ENCODE results near the gene FKBP8.
"Not testable (repeated sequence)": the region's sequence is repeated elsewhere in the genome, so short reads cannot be mapped to it uniquely, and the experiment has no call there.

The FKBP8 gene

DNA sequence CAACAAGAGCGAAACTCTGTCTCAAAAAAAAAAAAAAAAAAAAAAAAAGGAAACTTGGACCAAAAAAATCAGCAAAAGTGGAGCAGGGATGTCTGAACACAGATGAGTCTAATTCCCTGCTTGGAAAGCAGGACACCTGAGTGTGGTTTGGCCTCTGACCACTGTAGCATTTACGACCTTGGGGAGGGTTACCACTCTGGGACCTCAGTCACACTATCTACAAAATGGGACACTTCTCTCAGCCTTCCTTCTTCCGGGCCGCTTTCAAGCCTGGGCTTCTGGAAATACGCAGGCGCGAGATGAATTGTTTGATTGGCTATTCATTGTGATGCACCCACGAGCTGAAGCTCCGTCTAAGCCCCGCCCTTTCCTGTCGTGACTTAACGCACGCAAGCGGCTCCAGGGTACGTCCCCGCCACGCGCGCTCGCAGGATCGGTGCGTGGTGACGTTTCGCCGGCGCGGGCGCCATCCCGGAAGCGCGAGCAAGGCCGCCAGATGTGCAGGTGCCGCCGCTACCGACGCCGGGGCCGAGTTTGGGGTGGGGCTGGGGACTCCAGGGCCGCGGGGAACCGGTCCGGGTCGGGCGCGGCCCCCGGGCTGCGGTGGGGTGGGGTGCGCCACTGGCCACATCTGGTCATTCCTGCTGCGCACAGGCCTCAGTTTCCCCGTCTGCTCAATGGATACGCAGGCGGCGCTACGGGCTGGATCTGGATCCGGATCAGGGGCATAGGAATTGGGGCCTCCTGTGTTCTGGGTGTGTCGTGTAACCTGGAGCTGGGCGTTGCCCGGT lies 14.2 kb upstream of the FKBP8 start, which contains the start of gene KXD1:
TSS of gene KXD1 (plus strand) at position 460 of the 791 bp plus-strand sequence. CDS start 4,187 bp downstream, outside the sequence.
- Histone ChIP-seq H3K9me3 (ENCODE audit: insufficient read depth, low read depth, low read length) (no peaks in the 10 kb centered on the region), H3K4me1 (ENCODE audit: insufficient read depth, low read length) (peaks cover 4% of the 10 kb centered on the region), H3K9ac (ENCODE audit: low read depth, low read length) (peak within 1 kb of the TSS; percentile 76; the same call in 1 of the 2 replicates), H3K27ac (ENCODE audit: low read length) (no peak within 1 kb of the TSS), H3K27me3 (ENCODE audit: insufficient read depth, low read length) (no peaks in the 10 kb centered on the region), H3K36me3 (ENCODE audit: insufficient read depth, low read depth, low read length) (peaks cover 12% of the 10 kb centered on the region; the same call in 1 of the 2 replicates), H3K4me3 (ENCODE audit: low read length) (peak within 1 kb of the TSS; percentile 90)

DNA sequence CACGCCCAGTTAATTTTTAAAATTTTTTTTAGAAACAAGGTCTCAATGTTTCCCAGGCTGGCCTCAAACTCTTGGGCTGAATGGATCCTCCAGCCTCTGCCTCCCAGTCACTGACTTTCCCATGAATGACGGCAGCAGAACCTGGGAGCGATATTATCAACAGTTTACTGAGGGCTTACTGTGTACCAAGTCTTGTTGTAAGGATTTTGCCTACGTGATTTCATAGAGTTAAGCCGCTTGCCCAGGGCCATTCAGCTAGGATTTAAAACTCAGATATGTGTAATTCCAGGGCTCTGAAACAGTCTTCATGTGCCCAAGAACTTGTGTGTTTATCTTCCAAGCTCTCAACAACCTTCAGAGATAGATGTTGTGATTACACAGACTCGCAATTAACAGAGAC lies 8.3 kb upstream of the FKBP8 start:
- H3K4me1 ChIP-seq (ENCODE audit: insufficient read depth, low read length): no peaks in the 10 kb centered on the region
- H3K9ac ChIP-seq (ENCODE audit: low read depth, low read length): no peak overlapping the region
- no peaks in the 10 kb centered on the region for H3K27me3 ChIP-seq (ENCODE audit: insufficient read depth, low read length)
- H3K36me3 ChIP-seq (ENCODE audit: insufficient read depth, low read depth, low read length): no peaks in the 10 kb centered on the region
- no peaks in the 10 kb centered on the region for H3K9me3 ChIP-seq (ENCODE audit: insufficient read depth, low read depth, low read length)
- no peak overlapping the region for H3K27ac ChIP-seq (ENCODE audit: low read length)
- no peak overlapping the region for H3K4me3 ChIP-seq (ENCODE audit: low read length)

DNA sequence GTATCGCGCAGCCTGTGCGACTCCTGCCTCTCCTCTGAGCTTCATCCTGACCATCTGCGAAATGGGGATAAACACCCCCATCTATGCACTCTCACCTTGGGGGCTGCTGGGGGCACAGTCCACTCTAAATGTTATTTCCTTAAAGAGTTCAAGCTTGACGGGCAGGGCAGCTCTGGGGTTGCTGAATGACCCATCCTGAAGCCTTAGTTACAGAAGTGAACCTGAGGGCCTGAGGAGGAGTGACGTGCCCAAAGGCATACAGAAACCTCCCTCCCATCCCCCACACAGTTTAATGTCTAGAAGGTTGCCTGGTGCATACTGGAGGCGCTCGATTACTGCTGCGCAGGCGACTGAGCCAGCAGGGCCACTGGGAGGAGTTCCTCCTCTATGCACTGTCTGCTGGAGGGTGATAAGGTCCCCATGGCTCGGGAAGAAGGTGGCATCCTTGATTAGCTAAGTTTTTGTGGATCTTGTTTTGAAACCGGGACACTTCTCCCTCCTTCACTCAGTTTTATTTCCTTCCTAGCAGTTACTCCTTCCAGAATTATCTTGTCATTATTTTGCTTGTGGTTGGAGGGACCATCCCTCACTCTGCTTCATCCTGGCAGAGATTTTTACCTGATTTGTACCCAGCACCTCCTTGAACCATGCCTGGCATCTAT lies 572 bp upstream of the FKBP8 start:
- H3K27ac ChIP-seq (ENCODE audit: low read length): peak overlapping the region; percentile 30
- peaks cover 6% of the 10 kb centered on the region for H3K4me1 ChIP-seq (ENCODE audit: insufficient read depth, low read length)
- no peaks in the 10 kb centered on the region for H3K9me3 ChIP-seq (ENCODE audit: insufficient read depth, low read depth, low read length)
- H3K4me3 ChIP-seq (ENCODE audit: low read length): peak overlapping the region; percentile 73
- peak overlapping the region; percentile 51; the same call in 1 of the 2 replicates for H3K9ac ChIP-seq (ENCODE audit: low read depth, low read length)
- H3K36me3 ChIP-seq (ENCODE audit: insufficient read depth, low read depth, low read length): peaks cover 29% of the 10 kb centered on the region
- H3K27me3 ChIP-seq (ENCODE audit: insufficient read depth, low read length): no peaks in the 10 kb centered on the region

DNA sequence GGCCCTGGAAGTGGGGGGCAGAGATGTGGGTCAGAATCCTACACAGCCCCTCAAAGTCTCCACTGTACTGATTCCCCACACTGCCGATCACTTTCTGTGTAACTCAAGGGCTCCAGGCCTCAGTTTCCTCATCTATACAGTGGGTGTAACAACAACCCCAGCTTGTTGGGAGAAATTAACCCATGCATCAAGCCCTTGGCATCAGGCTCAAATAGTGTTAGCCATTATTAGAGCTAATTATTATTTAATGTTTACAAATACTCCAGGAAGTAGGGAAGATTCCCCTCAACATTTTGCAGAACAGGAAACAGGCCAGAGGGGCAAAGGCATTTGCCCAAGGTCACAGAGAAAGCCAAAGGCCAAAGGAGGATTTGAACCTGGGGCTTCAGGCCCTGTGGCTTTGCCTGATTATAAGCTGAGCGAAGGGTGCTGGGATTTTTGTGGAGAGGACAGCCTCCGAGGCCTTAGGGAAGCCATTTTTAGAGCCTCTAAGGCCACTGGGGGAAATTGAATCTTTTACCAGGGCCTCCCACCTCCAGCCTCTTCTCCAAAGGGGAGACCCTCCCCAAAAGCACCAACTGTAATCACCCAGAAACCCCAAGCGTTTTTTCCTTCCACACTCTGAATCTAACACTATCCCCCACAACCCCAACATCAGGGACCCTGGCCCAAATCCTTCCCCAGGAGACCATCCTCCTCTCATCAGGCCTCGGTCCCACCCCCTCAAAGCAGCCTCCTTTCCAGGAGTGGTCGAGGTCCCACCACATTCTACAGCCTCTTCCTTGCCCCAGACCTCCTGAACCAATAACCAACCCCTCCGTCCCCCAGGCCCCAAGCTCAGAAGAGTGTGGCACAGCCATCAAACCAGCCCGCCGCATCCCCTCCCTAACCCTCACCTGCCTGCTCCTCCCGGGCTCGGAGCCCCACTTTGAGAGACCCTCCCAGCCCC lies 1.1 kb downstream of the FKBP8 start:
- H3K9ac ChIP-seq (ENCODE audit: low read depth, low read length): peak overlapping the region; percentile 69; the same call in 1 of the 2 replicates
- H3K27me3 ChIP-seq (ENCODE audit: insufficient read depth, low read length): no peaks in the 10 kb centered on the region
- H3K9me3 ChIP-seq (ENCODE audit: insufficient read depth, low read depth, low read length): no peaks in the 10 kb centered on the region
- H3K27ac ChIP-seq (ENCODE audit: low read length): no peak overlapping the region
- H3K4me3 ChIP-seq (ENCODE audit: low read length): peak overlapping the region; percentile 71
- peaks cover 6% of the 10 kb centered on the region for H3K4me1 ChIP-seq (ENCODE audit: insufficient read depth, low read length)
- peaks cover 42% of the 10 kb centered on the region for H3K36me3 ChIP-seq (ENCODE audit: insufficient read depth, low read depth, low read length)

DNA sequence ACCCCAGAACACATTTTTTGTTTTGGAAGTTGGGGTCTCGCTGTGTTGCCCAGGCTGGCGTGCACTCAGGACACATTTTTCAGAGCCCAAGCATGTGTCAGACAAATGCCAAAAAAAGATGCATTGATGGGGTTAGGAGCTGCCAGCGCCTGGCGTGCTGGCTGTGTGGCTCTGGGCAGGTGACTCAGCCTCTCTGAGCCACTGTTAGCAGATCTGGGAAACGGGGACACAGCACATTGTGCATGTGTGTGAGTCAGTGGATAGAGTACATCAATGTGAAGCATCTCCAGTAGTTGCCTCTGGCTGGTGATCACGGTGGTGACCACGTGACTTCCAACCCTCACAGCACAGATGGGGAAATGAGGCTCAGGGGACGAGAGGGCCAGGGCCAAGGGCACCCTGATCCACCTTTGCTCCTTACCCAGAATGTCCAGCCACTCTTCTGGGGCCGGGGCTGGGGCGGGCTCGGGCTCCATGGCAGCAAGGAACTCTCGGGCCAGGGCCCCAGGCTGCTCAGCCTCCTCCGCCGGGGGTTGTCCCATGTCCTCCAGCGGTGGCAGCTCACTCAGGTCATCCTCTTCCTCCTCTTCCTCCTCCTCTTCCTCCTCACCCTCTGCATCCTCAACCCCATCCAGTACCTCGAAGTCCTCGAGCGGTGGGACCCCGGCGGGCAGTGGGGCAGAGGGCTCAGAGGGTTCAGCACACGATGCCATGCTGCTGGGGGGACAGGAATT lies 1.9 kb downstream of the FKBP8 start:
- no peak overlapping the region; the same call in 1 of the 2 replicates for H3K9ac ChIP-seq (ENCODE audit: low read depth, low read length)
- H3K27me3 ChIP-seq (ENCODE audit: insufficient read depth, low read length): no peaks in the 10 kb centered on the region
- no peaks in the 10 kb centered on the region for H3K9me3 ChIP-seq (ENCODE audit: insufficient read depth, low read depth, low read length)
- peaks cover 6% of the 10 kb centered on the region for H3K4me1 ChIP-seq (ENCODE audit: insufficient read depth, low read length)
- H3K4me3 ChIP-seq (ENCODE audit: low read length): no peak overlapping the region
- peaks cover 51% of the 10 kb centered on the region for H3K36me3 ChIP-seq (ENCODE audit: insufficient read depth, low read depth, low read length)
- H3K27ac ChIP-seq (ENCODE audit: low read length): no peak overlapping the region

DNA sequence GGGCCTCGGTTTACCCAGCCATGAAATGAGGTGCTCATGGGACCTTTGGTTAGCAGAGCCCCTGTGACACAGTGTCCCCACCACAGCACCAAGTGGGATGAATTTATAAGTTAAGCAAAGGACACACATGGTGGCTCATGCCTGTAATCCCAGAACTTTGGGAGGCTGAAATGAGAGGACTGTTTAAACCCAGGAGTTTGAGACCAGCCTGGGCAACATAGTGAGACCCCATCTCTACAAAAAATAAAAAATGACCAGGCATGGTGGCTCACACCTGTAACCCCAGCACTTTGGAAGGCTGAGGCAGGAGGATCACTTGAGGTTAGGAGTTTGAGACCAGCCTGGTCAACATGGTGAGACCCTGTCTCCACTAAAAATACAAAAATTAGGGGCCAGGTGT lies 3.2 kb downstream of the FKBP8 start:
- H3K27me3 ChIP-seq (ENCODE audit: insufficient read depth, low read length); H3K27ac ChIP-seq (ENCODE audit: low read length); H3K4me1 ChIP-seq (ENCODE audit: insufficient read depth, low read length); H3K9ac ChIP-seq (ENCODE audit: low read depth, low read length); H3K4me3 ChIP-seq (ENCODE audit: low read length); H3K9me3 ChIP-seq (ENCODE audit: insufficient read depth, low read depth, low read length): not testable (repeated sequence)
- H3K36me3 ChIP-seq (ENCODE audit: insufficient read depth, low read depth, low read length): peaks cover 63% of the 10 kb centered on the region

DNA sequence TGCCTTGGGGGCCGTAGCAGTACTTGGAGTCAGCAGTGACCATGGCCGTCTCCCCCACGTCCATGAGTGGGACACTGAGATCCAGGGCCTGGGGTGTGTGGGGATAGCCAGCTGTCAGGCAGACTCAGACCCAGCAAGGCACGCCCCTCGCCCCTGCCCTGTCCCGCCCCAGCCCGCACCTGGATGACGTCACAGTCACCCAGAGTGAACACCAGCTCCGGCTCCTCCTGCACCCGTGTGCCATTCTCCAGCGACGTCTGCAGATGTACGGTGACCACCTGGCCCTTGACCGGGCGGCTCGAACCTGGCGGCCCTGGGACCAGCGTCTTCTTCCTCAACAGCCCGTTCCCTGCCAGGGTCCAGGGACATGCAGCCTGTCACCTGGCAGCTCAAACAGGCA lies 4.0 kb downstream of the FKBP8 start:
- H3K36me3 ChIP-seq (ENCODE audit: insufficient read depth, low read depth, low read length): peaks cover 66% of the 10 kb centered on the region
- H3K4me1 ChIP-seq (ENCODE audit: insufficient read depth, low read length): peaks cover 6% of the 10 kb centered on the region
- no peak overlapping the region for H3K4me3 ChIP-seq (ENCODE audit: low read length)
- no peaks in the 10 kb centered on the region for H3K9me3 ChIP-seq (ENCODE audit: insufficient read depth, low read depth, low read length)
- no peak overlapping the region for H3K9ac ChIP-seq (ENCODE audit: low read depth, low read length)
- H3K27ac ChIP-seq (ENCODE audit: low read length): no peak overlapping the region
- no peaks in the 10 kb centered on the region for H3K27me3 ChIP-seq (ENCODE audit: insufficient read depth, low read length)

DNA sequence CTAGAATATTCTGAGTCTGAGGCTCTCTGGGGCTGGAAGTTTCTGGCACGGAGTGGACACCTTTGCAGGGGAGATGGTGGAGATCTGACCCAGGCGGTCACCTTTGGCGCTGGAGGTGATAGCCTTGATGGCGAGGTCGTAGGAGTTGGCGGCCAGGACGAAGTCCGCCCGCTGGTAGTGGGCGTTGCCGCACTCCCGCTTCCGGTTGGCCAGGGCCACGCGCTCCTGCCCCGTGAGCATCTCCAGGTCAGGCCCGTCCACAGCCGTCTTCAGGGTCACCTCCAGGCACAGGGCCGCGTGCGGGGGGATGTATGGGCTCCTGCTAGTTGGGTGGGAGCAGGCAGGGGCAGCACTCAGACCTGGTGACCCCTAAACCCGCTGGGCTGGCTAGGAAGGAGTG lies 5.3 kb downstream of the FKBP8 start:
- Histone ChIP-seq H3K9ac (ENCODE audit: low read depth, low read length) (no peak overlapping the region), H3K4me1 (ENCODE audit: insufficient read depth, low read length) (no peaks in the 10 kb centered on the region), H3K9me3 (ENCODE audit: insufficient read depth, low read depth, low read length) (no peaks in the 10 kb centered on the region), H3K36me3 (ENCODE audit: insufficient read depth, low read depth, low read length) (peaks cover 70% of the 10 kb centered on the region), H3K27ac (ENCODE audit: low read length) (no peak overlapping the region), H3K4me3 (ENCODE audit: low read length) (no peak overlapping the region), H3K27me3 (ENCODE audit: insufficient read depth, low read length) (no peaks in the 10 kb centered on the region)

DNA sequence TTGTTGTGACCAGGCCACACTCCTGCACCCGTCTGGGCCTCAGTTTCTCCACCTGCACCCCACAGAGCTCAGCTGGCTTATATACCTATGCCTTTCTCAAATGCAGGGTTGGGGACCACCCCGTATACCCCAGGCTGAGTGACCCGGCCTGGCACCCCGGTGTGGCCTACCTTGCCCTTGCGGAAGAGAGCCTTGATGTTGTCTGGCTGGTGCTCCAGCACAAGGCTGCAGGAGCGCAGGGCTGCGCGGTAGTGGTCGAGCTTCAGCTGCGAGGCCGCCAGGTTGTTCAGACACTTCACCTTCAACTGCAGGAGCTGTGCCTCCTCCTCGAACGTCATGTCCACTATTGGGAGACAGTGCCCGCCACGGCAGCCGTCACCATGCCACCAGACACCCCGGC lies 5.9 kb downstream of the FKBP8 start:
- H3K9ac ChIP-seq (ENCODE audit: low read depth, low read length): no peak overlapping the region
- H3K36me3 ChIP-seq (ENCODE audit: insufficient read depth, low read depth, low read length): peaks cover 77% of the 10 kb centered on the region

DNA sequence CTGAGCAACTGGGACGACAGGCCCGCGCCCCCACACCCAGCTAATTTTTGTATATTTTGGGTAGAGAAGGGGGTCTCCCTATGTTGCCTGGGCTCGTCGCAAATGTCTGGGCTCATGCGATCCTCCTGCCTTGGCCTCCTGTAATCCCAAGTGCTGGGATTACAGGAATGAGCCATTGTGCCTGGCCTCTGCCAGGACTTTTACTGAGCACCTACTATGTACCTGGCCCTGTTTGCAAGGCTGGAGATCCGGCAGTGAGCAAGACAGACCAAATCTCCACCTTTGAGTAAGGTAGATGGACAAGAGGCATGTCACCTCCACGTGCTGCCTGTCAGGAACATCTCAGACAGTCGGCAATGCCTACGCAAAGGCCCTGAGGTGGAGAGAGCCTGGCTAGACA lies 6.9 kb downstream of the FKBP8 start:
- Histone ChIP-seq H3K36me3 (ENCODE audit: insufficient read depth, low read depth, low read length) (peaks cover 81% of the 10 kb centered on the region), H3K27ac (ENCODE audit: low read length) (no peak overlapping the region), H3K4me3 (ENCODE audit: low read length) (no peak overlapping the region), H3K9me3 (ENCODE audit: insufficient read depth, low read depth, low read length) (no peaks in the 10 kb centered on the region), H3K9ac (ENCODE audit: low read depth, low read length) (no peak overlapping the region), H3K27me3 (ENCODE audit: insufficient read depth, low read length) (no peaks in the 10 kb centered on the region), H3K4me1 (ENCODE audit: insufficient read depth, low read length) (no peaks in the 10 kb centered on the region)

More for the DNA sequence above, 5.9 kb downstream of the FKBP8 start:
- Histone ChIP-seq H3K9me3 (ENCODE audit: insufficient read depth, low read depth, low read length) (no peaks in the 10 kb centered on the region), H3K4me1 (ENCODE audit: insufficient read depth, low read length) (no peaks in the 10 kb centered on the region), H3K27me3 (ENCODE audit: insufficient read depth, low read length) (no peaks in the 10 kb centered on the region), H3K27ac (ENCODE audit: low read length) (no peak overlapping the region), H3K4me3 (ENCODE audit: low read length) (no peak overlapping the region)

DNA sequence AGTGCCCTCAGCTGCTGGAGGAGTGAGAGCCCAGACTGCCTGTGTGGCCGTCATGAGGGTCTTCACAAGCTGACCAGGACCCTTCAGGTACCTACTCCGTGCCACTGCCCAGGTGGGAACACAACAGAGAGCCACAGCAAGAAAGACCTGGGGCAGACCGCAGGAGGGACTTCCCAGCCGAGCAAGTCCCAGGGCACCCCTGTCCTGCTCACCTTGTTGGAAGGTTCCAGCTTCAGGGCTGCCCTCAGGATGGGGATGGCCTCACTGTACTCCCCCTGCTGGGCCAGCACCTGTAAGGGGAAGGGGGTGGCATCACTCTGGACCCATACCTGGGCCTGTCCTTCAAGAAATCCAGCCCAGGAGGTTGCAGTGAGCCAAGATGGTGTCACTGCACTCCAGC lies 10.3 kb downstream of the FKBP8 start:
- H3K36me3 ChIP-seq (ENCODE audit: insufficient read depth, low read depth, low read length): peaks cover 55% of the 10 kb centered on the region

More for the DNA sequence above, 10.3 kb downstream of the FKBP8 start:
- no peaks in the 10 kb centered on the region for H3K4me1 ChIP-seq (ENCODE audit: insufficient read depth, low read length)
- H3K9me3 ChIP-seq (ENCODE audit: insufficient read depth, low read depth, low read length): no peaks in the 10 kb centered on the region
- no peak overlapping the region for H3K27ac ChIP-seq (ENCODE audit: low read length)
- no peaks in the 10 kb centered on the region for H3K27me3 ChIP-seq (ENCODE audit: insufficient read depth, low read length)
- no peak overlapping the region for H3K4me3 ChIP-seq (ENCODE audit: low read length)
- H3K9ac ChIP-seq (ENCODE audit: low read depth, low read length): no peak overlapping the region

Measured in iPS-20b (cell line).